Measurements from ENCODE around the gene PAFAH2. TPM values are rescaled to one million over a fixed set of nuclear protein-coding genes. Genes with fewer than 3 reads are reported as not detected.

Gene PAFAH2
- total RNA-seq, 1 donor from 2014 or later, result 10.7 TPM

- peak; percentile 92 for DNase-seq (ENCODE audit: low read depth, low spot score)
- Mint-ChIP-seq H3K27ac (ENCODE audit: unreplicated experiment) (peak overlapping the region; percentile 96), H3K36me3 (ENCODE audit: low read depth) (no peaks in the 10 kb centered on the region), H3K27me3 (ENCODE audit: low read depth) (peaks cover 2% of the 10 kb centered on the region), H3K4me3 (peak overlapping the region; percentile 97), H3K4me1 (peaks cover 37% of the 10 kb centered on the region), H3K9me3 (no peaks in the 10 kb centered on the region)
- no peak for TF ChIP-seq CTCF (conservative IDR thresholded peaks at IDR 0.05)
These were observed 37.5 kb upstream of the PAFAH2 start for GRCh38 chr1:26035203-26035958.

- TF ChIP-seq CTCF (conservative IDR thresholded peaks at IDR 0.05), result no peak
- Mint-ChIP-seq H3K4me1 (peaks cover 41% of the 10 kb centered on the region), H3K9me3 (no peaks in the 10 kb centered on the region), H3K4me3 (peak overlapping the region; percentile 97), H3K27ac (ENCODE audit: unreplicated experiment) (no peak overlapping the region), H3K36me3 (ENCODE audit: low read depth) (no peaks in the 10 kb centered on the region), H3K27me3 (ENCODE audit: low read depth) (peaks cover 2% of the 10 kb centered on the region)
- DNase-seq (ENCODE audit: low read depth, low spot score), result no peak
These were observed 36.8 kb upstream of the PAFAH2 start for GRCh38 chr1:26034504-26035202.

GRCh38 chr1:26032656-26033357, 34.9 kb upstream of the PAFAH2 start:
- Mint-ChIP-seq H3K9me3 (no peaks in the 10 kb centered on the region), H3K4me1 (peaks cover 57% of the 10 kb centered on the region), H3K27ac (ENCODE audit: unreplicated experiment) (peak overlapping the region; percentile 31), H3K36me3 (ENCODE audit: low read depth) (no peaks in the 10 kb centered on the region), H3K4me3 (peak overlapping the region; percentile 75), H3K27me3 (ENCODE audit: low read depth) (peaks cover 2% of the 10 kb centered on the region)
- DNase-seq (ENCODE audit: low read depth, low spot score), result no peak
- TF ChIP-seq CTCF (conservative IDR thresholded peaks at IDR 0.05), result no peak

- Mint-ChIP-seq H3K27ac (ENCODE audit: unreplicated experiment) (peak overlapping the region; percentile 29), H3K27me3 (ENCODE audit: low read depth) (peaks cover 2% of the 10 kb centered on the region), H3K4me1 (peaks cover 68% of the 10 kb centered on the region), H3K36me3 (ENCODE audit: low read depth) (no peaks in the 10 kb centered on the region), H3K4me3 (peak overlapping the region; percentile 32), H3K9me3 (no peaks in the 10 kb centered on the region)
- no peak for TF ChIP-seq CTCF (conservative IDR thresholded peaks at IDR 0.05)
- DNase-seq (ENCODE audit: low read depth, low spot score), result no peak
These were observed 33.9 kb upstream of the PAFAH2 start for GRCh38 chr1:26031611-26032220.

GRCh38 chr1:26031196-26031595, 33.3 kb upstream of the PAFAH2 start:
- peaks cover 69% of the 10 kb centered on the region for H3K4me1 Mint-ChIP-seq
- no peaks in the 10 kb centered on the region for H3K36me3 Mint-ChIP-seq (ENCODE audit: low read depth)
- no peak for TF ChIP-seq CTCF (conservative IDR thresholded peaks at IDR 0.05)
- DNase-seq (ENCODE audit: low read depth, low spot score), result no peak
- H3K9me3 Mint-ChIP-seq, result no peaks in the 10 kb centered on the region
- no peak overlapping the region for H3K4me3 Mint-ChIP-seq
- H3K27ac Mint-ChIP-seq (ENCODE audit: unreplicated experiment), result no peak overlapping the region
- H3K27me3 Mint-ChIP-seq (ENCODE audit: low read depth), result peaks cover 2% of the 10 kb centered on the region
